Measurements from ENCODE around the gene SUPV3L1.
A peak's percentile ranks its signal among the peaks of the same experiment; 100 is the strongest.
"Not testable (repeated sequence)": the region's sequence is repeated elsewhere in the genome, so short reads cannot be mapped to it uniquely, and the experiment has no call there.

SUPV3L1 gene

GRCh38 chr10:69179743-69180524 lies at the start of gene SUPV3L1:
Gene SUPV3L1, plus strand, starts transcription at chr10:69180234. Its CDS starts 58 bp downstream, at chr10:69180292.
- peak; percentile 94 for DNase-seq (ENCODE audit: low read depth)

GRCh38 chr10:69130251-69130650 lies 49.8 kb upstream of the SUPV3L1 start:
- DNase-seq (ENCODE audit: low read depth), result no peak

GRCh38 chr10:69139961-69140360 lies 40.1 kb upstream of the SUPV3L1 start:
- no peak for DNase-seq (ENCODE audit: low read depth)

- no peak for DNase-seq (ENCODE audit: low read depth)
These were observed 38.7 kb upstream of the SUPV3L1 start for GRCh38 chr10:69141304-69141703.

- DNase-seq (ENCODE audit: low read depth), result not testable (repeated sequence)
These were observed 38.0 kb upstream of the SUPV3L1 start for GRCh38 chr10:69142074-69142473.

- no peak for DNase-seq (ENCODE audit: low read depth)
These were observed 37.1 kb upstream of the SUPV3L1 start for GRCh38 chr10:69142983-69143382.

- no peak for DNase-seq (ENCODE audit: low read depth)
These were observed 34.7 kb upstream of the SUPV3L1 start for GRCh38 chr10:69145329-69145728.

- no peak for DNase-seq (ENCODE audit: low read depth)
These were observed 34.2 kb upstream of the SUPV3L1 start for GRCh38 chr10:69145864-69146263.

GRCh38 chr10:69146759-69147158 lies 33.3 kb upstream of the SUPV3L1 start:
- no peak for DNase-seq (ENCODE audit: low read depth)

- DNase-seq (ENCODE audit: low read depth), result no peak
These were observed 28.1 kb upstream of the SUPV3L1 start for GRCh38 chr10:69151984-69152383.

- no peak for DNase-seq (ENCODE audit: low read depth)
These were observed 26.8 kb upstream of the SUPV3L1 start for GRCh38 chr10:69153227-69153626.

- no peak for DNase-seq (ENCODE audit: low read depth)
These were observed 19.2 kb upstream of the SUPV3L1 start for GRCh38 chr10:69160809-69161241.

GRCh38 chr10:69168493-69168892 lies 11.5 kb upstream of the SUPV3L1 start:
- DNase-seq (ENCODE audit: low read depth), result no peak

- DNase-seq (ENCODE audit: low read depth), result no peak
These were observed 7.6 kb upstream of the SUPV3L1 start for GRCh38 chr10:69172241-69172982.

- not testable (repeated sequence) for DNase-seq (ENCODE audit: low read depth)
These were observed 4.7 kb upstream of the SUPV3L1 start for GRCh38 chr10:69175326-69175725.

GRCh38 chr10:69176823-69177222 lies 3.2 kb upstream of the SUPV3L1 start:
- DNase-seq (ENCODE audit: low read depth), result no peak

- peak; percentile 33 for DNase-seq (ENCODE audit: low read depth)
These were observed 818 bp upstream of the SUPV3L1 start for GRCh38 chr10:69179089-69179742.

GRCh38 chr10:69180525-69181204 lies 631 bp downstream of the SUPV3L1 start:
- DNase-seq (ENCODE audit: low read depth), result peak; percentile 5

- DNase-seq (ENCODE audit: low read depth), result no peak
These were observed 1.4 kb downstream of the SUPV3L1 start for GRCh38 chr10:69181433-69181832.

- DNase-seq (ENCODE audit: low read depth), result no peak
These were observed 2.0 kb downstream of the SUPV3L1 start for GRCh38 chr10:69182005-69182404.

GRCh38 chr10:69186524-69186923 lies 6.5 kb downstream of the SUPV3L1 start:
- DNase-seq (ENCODE audit: low read depth), result no peak

GRCh38 chr10:69201045-69201444 lies 21.0 kb downstream of the SUPV3L1 start:
- DNase-seq (ENCODE audit: low read depth), result no peak

Measured in CMK (cell line).